Activated T-cell treated with anti-CD3 and anti-CD28 coated beads for 4 hours (primary cell): Measurements from ENCODE around the gene KNDC1.
"Not testable (repeated sequence)": the region's sequence is repeated elsewhere in the genome, so short reads cannot be mapped to it uniquely, and the experiment has no call there.

Experiments
- DNase-seq: peaks from one replicate; pipeline ENCODE4 v3.0.0-alpha.2; 2020

Gene KNDC1

GRCh38 chr10:133141144-133141957 lies 18.7 kb upstream of the KNDC1 start:
- DNase-seq = no peak

DNA sequence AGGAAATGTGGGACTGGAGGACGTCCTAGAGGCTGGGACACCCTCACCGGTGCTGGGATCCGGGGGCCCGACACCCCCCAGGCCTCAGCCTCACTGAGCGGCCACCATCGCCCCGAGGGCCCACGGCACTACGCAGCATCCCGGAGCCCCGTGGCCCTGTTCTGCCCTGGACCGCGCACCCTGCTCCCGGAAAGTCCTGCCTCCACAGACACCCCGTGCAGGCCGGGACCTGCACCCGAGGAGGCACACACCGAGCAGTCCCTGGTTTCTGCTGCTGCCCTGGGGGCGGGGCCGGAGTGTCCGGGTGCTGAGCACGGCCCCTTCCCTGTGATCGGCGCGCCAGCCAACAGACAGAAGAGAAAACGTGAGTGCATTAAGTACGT lies 18.1 kb upstream of the KNDC1 start:
- no peak for DNase-seq

DNA sequence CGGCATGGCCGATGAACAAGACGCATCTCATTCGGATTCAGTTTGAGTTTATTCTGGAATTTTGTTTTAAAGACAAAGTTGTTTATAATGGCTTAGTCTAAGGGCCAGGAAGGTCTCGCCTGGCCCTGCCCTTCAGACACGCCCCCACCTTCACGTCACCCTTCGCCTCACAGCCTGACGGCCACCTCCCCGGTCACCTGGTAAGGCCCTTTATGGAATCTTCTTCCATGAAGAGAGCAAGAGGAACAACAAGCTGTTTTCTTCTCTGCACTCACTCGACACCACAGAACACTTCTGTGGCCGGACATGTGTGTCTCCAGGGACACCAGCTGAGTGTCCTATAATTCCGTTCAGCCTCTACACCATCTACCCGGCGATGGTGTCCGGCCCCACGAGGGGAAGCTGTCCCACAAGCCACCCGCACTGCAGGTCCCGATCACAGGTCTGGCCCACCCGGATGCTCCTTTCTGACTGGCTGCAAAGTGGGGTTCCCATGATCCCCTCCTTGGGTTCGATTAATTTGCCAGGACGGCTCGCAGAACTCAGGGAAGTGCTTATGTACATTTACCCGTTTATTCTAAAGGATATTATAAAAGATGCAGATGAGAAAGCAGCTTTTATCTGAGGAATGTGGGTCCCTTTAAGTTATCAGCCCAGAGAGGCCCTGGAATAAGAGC lies 17.4 kb upstream of the KNDC1 start:
- DNase-seq = no peak

- no peak for DNase-seq
Measured at GRCh38 chr10:133143200-133143533, 16.9 kb upstream of the KNDC1 start.

DNA sequence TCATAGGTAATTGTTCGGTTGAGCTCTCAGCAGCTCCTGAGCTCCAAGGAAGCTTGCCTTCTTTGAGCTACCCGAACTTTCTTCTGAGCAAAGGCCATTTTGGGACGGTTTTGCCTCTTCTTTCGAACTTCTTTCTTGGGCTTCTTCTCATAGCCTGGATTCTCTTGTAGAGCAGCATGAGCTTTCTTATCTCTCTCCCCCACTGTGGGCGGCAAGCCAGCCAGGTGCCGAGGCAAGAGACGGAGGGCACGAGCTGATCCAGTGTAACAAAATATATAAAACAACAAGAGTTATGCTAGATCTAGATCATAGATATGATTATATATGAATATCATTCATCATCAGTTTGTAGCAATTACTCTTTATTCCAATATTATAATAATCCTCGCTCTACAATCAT lies 16.5 kb upstream of the KNDC1 start:
- no peak for DNase-seq

DNA sequence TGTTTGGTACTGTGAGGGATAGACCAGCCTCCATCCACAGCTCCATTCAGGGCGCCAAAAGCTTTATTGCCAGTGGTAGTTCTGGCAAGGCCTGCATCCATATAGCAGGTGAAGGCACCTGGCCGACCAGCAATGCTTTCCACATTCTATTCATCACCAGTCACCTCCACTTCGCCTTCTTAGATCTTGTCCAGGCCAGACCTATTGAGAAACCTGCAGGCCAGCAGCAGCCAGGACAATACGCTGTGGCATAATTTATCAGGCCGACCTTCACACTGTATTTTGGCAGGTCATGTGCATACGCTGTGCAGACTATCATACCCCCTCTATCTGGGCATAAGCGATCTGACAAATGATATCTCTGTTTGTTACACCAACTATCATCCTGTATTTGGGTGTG lies 15.2 kb upstream of the KNDC1 start:
- DNase-seq = no peak

DNA sequence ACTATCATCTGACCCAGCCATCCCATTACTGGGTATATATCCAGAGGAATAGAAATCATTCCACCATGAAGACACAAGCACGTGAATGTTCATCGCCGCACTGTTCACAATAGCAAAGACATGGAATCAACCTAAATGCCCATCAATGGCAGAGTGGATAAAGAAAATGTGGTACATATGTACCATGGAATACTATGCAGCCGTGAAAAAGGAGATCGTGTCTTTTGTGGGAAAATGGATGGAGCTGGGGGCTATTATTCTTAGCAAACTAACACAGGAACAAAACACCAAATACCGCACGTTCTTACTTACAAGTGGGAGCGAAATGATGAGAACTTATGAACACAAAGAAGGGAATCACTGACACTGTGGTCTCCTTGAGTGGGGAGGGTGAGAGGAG lies 9.8 kb upstream of the KNDC1 start:
- no peak for DNase-seq

GRCh38 chr10:133150656-133151055 lies 9.4 kb upstream of the KNDC1 start:
- DNase-seq = no peak

DNA sequence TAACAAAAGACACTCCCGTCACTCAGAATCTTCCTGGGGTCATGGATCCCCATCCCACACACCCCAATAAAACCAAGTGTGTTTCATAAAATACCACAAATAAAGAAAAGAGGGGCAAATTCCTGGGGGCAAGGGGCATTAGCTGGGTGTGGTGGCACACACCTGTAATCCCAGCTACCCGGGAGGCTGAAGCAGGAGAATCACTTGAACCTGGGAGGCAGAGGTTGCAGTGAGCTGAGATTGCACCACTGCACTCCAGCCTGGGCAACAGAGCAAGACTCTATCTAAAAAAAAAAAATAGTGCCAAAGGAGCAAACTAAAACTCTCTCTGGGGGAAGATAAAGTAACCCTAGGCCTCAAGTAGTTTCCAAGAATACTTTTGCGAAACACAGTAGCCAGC lies 8.9 kb upstream of the KNDC1 start:
- not testable (repeated sequence) for DNase-seq

DNA sequence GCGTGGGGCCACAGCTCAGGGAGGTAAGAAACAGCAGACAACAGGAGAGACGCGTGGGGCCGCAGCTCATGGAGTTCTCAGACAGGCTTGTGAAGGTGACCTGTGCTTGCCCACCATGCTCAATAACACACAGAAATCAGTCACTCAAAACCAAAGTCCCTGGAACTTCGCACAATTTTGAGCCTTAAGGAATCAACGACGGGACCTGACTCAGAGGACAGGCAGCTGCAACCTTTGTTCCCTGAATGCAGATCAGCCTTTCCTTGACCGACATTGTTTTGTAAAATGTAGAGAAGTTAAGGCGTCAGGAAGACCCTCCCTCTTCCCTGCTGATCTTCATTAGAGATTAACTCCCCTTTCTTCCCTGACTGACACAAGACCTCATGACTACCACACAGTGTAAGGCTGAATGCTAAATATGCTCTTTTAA lies 8.5 kb upstream of the KNDC1 start:
- DNase-seq = no peak

GRCh38 chr10:133154411-133154810 lies 5.6 kb upstream of the KNDC1 start:
- DNase-seq = no peak

- no peak for DNase-seq
Measured at GRCh38 chr10:133154996-133155778, 4.8 kb upstream of the KNDC1 start.

GRCh38 chr10:133156674-133157579 lies 3.1 kb upstream of the KNDC1 start:
- DNase-seq = no peak

GRCh38 chr10:133157662-133158436 lies 2.2 kb upstream of the KNDC1 start:
- DNase-seq = no peak

DNA sequence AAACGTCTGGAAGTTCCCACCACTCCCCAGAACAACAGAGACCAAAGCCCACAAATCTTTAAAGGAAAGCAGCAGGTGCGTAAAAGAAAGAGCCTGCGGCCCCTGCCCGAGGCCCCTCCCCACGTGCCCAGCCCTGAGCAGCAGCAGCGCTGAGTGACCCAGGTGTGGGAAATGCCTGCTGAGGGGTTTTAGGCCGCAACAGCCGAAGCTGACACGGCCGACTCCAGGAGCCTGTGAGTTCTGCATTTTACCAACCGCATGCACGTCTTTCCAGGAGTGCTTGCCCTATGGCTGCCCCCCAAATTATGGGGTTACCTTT lies 1.6 kb upstream of the KNDC1 start:
- DNase-seq = no peak

DNA sequence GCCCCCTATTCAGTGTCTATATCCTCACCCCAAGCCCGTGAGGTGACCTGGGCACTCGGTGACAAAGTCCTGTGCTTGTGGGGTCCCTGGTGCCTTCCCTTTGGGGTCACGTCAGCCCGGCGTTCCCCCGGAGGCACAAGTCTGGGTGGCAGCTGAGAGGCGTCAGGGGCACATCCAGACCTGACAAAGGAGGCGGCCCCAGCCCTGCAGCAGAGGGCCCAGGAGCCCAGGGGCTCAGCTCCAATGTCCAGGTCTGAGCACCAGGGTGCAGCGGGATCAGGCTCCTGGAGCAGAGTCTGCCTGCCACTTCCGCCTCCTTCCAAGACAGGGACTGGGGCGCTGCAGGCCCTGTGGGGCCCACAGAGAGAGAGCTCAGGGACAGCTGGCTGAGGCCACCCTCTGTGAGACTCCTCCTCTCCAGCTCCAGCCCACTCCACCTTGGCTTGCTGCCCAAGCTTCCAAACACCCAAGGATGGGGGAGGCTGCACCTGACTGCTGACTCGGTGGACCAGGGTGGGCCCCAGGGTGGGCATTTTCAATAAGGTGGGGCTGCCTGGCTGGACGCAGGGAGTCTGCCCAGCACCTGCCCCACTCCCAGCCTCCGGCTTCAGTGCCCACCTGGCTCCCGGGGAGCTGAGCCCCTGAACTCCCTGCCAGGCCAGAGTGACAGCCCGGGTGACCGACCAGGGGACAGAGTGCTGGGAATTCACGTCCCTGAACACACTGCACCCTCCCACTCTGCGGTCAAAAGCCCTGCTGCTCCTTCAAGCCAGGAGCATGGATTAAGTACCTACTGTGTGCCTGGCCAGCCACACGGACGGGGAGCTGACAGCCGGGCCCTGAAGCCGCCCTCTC lies 1.0 kb upstream of the KNDC1 start:
- DNase-seq = no peak

DNA sequence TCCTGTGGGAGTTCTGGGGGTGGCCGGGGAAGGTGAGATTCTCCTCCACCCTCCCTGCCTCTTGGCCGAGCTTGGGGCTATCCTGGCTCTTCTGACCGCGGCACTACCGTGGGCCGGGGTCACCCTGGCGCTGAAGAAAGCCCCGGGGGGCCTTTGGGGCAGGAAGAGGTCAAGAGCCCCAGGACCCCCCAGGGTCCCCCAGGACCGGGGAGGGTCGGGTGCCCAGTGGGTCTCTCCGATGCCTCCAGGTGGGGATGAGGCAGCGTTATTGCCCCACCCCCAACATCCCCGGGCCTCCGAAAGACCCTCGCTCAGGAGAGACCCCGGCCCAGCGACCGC lies 439 bp upstream of the KNDC1 start:
- DNase-seq = no peak

DNA sequence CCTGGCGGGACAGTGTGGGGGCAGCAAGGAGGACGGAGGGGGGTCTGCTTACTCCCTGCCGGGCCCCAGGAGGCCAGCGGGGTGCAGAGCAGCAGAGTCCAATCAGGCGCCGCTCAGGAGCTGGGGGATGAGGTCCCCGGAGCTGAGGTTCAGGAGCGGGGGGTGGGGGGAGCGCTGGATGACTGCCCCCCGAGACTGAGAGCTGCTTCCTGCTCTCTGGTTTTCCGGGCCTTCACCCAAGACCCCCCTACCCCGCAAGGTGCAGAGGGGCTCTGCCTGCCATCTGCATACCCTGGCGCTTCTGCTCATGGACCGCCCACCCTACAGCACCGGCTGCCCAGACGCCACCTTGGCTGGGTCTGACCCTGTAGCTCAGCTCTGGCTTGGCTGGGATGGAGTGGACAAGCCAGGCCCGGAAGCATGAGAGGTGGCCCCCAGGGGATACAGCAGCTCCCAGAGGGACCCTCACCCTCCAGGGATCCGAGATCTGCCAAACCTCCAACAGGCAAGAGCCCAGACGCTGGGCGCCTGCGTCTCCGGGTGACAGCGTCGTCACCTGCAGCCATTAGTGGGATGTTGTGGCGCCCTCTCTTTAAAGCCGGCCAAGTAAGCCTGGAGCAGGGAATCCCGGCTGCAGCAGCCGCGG lies 930 bp downstream of the KNDC1 start:
- DNase-seq = no peak

DNA sequence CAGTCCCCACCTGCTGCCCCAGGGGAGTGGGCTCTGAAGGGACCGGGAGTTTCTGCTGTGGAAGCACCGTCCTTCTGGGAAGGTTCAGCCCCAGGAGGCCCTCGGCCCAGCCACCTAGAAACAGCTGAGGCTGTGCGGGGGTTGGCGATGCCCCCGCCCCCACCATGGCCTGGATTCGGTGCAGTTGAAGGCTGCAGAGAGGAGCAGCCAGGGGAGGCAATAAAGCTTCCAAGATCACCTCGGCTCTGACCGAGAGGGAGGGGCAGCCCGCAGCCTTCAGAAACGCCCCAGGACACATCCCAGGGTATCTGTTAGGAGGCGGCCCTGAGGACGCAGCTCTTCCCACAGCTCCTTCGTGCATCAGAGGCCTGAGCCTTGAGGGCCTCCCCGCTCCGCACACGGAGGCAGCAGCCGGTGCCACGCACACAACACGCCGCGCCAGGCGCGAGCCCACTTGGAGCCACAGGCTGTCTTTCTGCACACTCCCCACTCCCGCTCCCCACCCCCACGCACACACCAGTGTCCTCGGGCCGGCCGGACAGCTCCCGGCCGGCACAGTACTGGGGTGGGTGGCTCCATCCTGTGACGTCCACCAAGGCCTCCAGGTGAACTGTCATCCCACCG lies 1.6 kb downstream of the KNDC1 start:
- DNase-seq = no peak

GRCh38 chr10:133162178-133162909 lies 2.3 kb downstream of the KNDC1 start:
- no peak for DNase-seq
